HepG2 (cell line): ENCODE results near the gene FGF14. TPM values are rescaled to one million over a fixed set of nuclear protein-coding genes. Genes with fewer than 3 reads are reported as not detected.

Experiments
- ATAC-seq: fragments of 200-7000 bp; cut with Tn5 transposase; 3 replicates; pipeline ENCODE4 v1.9.1; 2020; ENCODE audit warnings: mild to moderate bottlenecking, moderate library complexity
- BruUV-seq: library from RNA; stranded (reverse); fragments of 400-500 nt; replicated peaks from 2 replicates; lab custom pipeline; 2021; lab: Mats Ljungman, UMichigan
- CTCF ChIA-PET: fragments of 300-600 bp; formaldehyde crosslinking; extraction: SDS; loops from one replicate; lab custom pipeline; 2021; ENCODE audit warnings: low total read pairs, inconsistent platforms, low intra/inter-chr PET ratio; lab: Yijun Ruan, JAX
- POLR2A ChIA-PET: fragments of 350-600 bp; sonication (Branson Sonifier 250); formaldehyde crosslinking; loops from one replicate; lab custom pipeline; 2020; ENCODE audit warnings: antibody characterized with exemption, inconsistent platforms; lab: Yijun Ruan, JAX
- DNase-seq: peaks from one replicate; pipeline ENCODE4 v3.0.0-alpha.2; 2015; ENCODE audit warnings: low spot score
- FAIRE-seq: peaks from 3 replicates; lab custom pipeline; 2011; peaks lifted over from hg19 to GRCh38; lab: Jason Lieb, UNC
- H2AFZ ChIP-seq: one replicate; pipeline ENCODE4 v1.6.1; 2011; ENCODE audit warnings: low read length, inconsistent platforms
- H3K27ac ChIP-seq: fragments of 300-600 bp; 3 replicates; pipeline ENCODE4 v1.8.0; 2011; ENCODE audit warnings: mixed run types, mild to moderate bottlenecking, mixed read lengths, low read length, inconsistent platforms; ENCODE audit not compliant: insufficient read depth; ENCODE audit errors: extremely low read length
- H3K27me3 ChIP-seq, 2 experiments: fragments of 200-600 bp in 1 of 2; 2 replicates in 1 of 2; 3 replicates in 1 of 2; pipeline versions ENCODE4 v1.6.0 to v1.8.0; 2011; ENCODE audit warnings: low read length in 2 of 2, mild to moderate bottlenecking in 2 of 2, moderate library complexity in 2 of 2, inconsistent platforms in 1 of 2; ENCODE audit not compliant: insufficient read depth in 2 of 2, control insufficient read depth in 1 of 2
- H3K36me3 ChIP-seq, 2 experiments: fragments of 200-600 bp in 1 of 2; replicated peaks in 1 of 2; 2 replicates in 1 of 2; 3 replicates in 1 of 2; pipeline versions ENCODE4 v1.5.1 to v1.8.0; 2011; ENCODE audit warnings: low read length in 2 of 2, inconsistent platforms in 1 of 2; ENCODE audit not compliant: insufficient read depth in 2 of 2, control insufficient read depth in 1 of 2
- H3K4me1 ChIP-seq: 2 replicates; pipeline ENCODE4 v1.5.1; 2012; ENCODE audit warnings: low read length, inconsistent platforms; ENCODE audit not compliant: insufficient read depth
- H3K4me2 ChIP-seq: 2 replicates; pipeline ENCODE4 v1.6.0; 2011; ENCODE audit warnings: low read depth, low read length, inconsistent platforms
- H3K4me3 ChIP-seq, 3 experiments: fragments of 200-600 bp in 1 of 3; sonication (generic), shearing (Covaris generic) in 1 of 3; replicated peaks in 1 of 3; 2 replicates each; pipeline ENCODE4 v1.5.1; 2011 to 2016; ENCODE audit warnings: low read length in 3 of 3, inconsistent platforms in 2 of 3, low read depth in 2 of 3, mild to moderate bottlenecking in 2 of 3, control low read depth in 1 of 3, mixed read lengths in 1 of 3; ENCODE audit not compliant: insufficient read depth in 1 of 3
- H3K79me2 ChIP-seq: one replicate; pipeline ENCODE4 v1.6.1; 2011; ENCODE audit warnings: low read length, inconsistent platforms; ENCODE audit not compliant: insufficient read depth
- H3K9ac ChIP-seq: 2 replicates; pipeline ENCODE4 v1.6.0; 2011; ENCODE audit warnings: mild to moderate bottlenecking, low read depth, low read length, inconsistent platforms; ENCODE audit not compliant: insufficient read depth
- H3K9me3 ChIP-seq: 2 replicates; pipeline ENCODE4 v1.5.1; 2012; ENCODE audit warnings: mild to moderate bottlenecking, low read length
- H4K20me1 ChIP-seq: 2 replicates; pipeline ENCODE4 v1.6.0; 2011; ENCODE audit warnings: inconsistent platforms, mild to moderate bottlenecking, low read length, moderate library complexity; ENCODE audit not compliant: insufficient read depth
- DNMT1 ChIP-seq: sonication (generic); formaldehyde crosslinking; IDR thresholded peaks from 2 replicates; pipeline ENCODE4 v1.5.1; 2020; ENCODE audit warnings: mild to moderate bottlenecking, missing genetic modification reagents
- HMG20A ChIP-seq: IDR thresholded peaks from 2 replicates; pipeline ENCODE4 v1.6.1; 2016; ENCODE audit warnings: borderline replicate concordance
- HNRNPH1 ChIP-seq: fragments of 200-400 bp; formaldehyde crosslinking; optimal IDR thresholded peaks from 2 replicates; pipeline ENCODE3; 2017; ENCODE audit warnings: mild to moderate bottlenecking, low read depth, low read length
- HNRNPL ChIP-seq: fragments of 200-400 bp; formaldehyde crosslinking; IDR thresholded peaks from 2 replicates; pipeline ENCODE4 v1.6.1; 2017; ENCODE audit warnings: mild to moderate bottlenecking, low read depth, low read length
- MXD4 ChIP-seq: IDR thresholded peaks from 2 replicates; pipeline ENCODE4 v1.6.1; 2016; ENCODE audit warnings: mild to moderate bottlenecking, missing biosample characterization, missing genetic modification reagents
- ZNF230 ChIP-seq: sonication (generic); formaldehyde crosslinking; IDR thresholded peaks from 2 replicates; pipeline ENCODE4 v1.4.0; 2020; ENCODE audit warnings: mild to moderate bottlenecking, missing genetic modification reagents
- ZNF572 ChIP-seq: sonication (generic); formaldehyde crosslinking; IDR thresholded peaks from 2 replicates; pipeline ENCODE4 v1.5.1; 2020; ENCODE audit warnings: mild to moderate bottlenecking, missing genetic modification reagents
- ZNF839 ChIP-seq: sonication (generic); formaldehyde crosslinking; IDR thresholded peaks from 2 replicates; pipeline ENCODE4 v1.4.0; 2020; ENCODE audit warnings: missing genetic modification reagents, mild to moderate bottlenecking, borderline replicate concordance
- ZSCAN31 ChIP-seq: sonication (generic); formaldehyde crosslinking; IDR thresholded peaks from 2 replicates; pipeline ENCODE4 v1.5.0; 2020; ENCODE audit warnings: low read depth, mild to moderate bottlenecking, missing genetic modification reagents
- ZZZ3 ChIP-seq: sonication (generic); formaldehyde crosslinking; IDR thresholded peaks from 2 replicates; pipeline ENCODE4 v1.4.0; 2020; ENCODE audit warnings: missing genetic modification reagents, mild to moderate bottlenecking, borderline replicate concordance
- WGBS: methylation state at CpG from one replicate; pipeline ENCODE4 v1.1.6; 2017; ENCODE audit warnings: low lambda C conversion rate; 5-methylcytosine and 5-hydroxymethylcytosine counted together
- in situ Hi-C: cut with HindIII; loops from 2 replicates; pipeline ENCODE4 v1.10.0; 2017; ENCODE audit warnings: low pct_unique_long_range_greater_than_20kb; ENCODE audit not compliant: extremely low pct_ligation_motif_present
- intact Hi-C: fragments of 100-400 bp; cut with micrococcal nuclease; formaldehyde crosslinking; loops from one replicate; pipeline ENCODE4 v1.10.0; 2022; ENCODE audit not compliant: unreplicated experiment
- polyA plus RNA-seq, 8 experiments: library from polyadenylated mRNA; depleted of rRNA in 3 of 8; stranded (reverse) in 7 of 8; unstranded in 1 of 8; fragments of >200 nt; fragmentation: Illumina TruSeq in 4 of 8; extraction: Trizol in 4 of 8; gene quantifications; 2 replicates each; pipeline versions ENCODE4 v1.2.1 to v1.2.3, GENCODE V29; 2011 to 2016; ENCODE audit warnings: low read depth in 4 of 8, missing spikeins in 1 of 8, mixed read lengths in 1 of 8; ENCODE audit not compliant: insufficient read depth in 1 of 8
- total RNA-seq, 5 experiments: library from RNA; depleted of rRNA; stranded (reverse); fragments of >200 nt; fragmentation: Illumina TruSeq; extraction: Trizol; gene quantifications; 2 replicates each; pipeline ENCODE4 v1.2.3, GENCODE V29; 2016; ENCODE audit warnings: low read depth in 1 of 5
- TF ChIP-seq, protein P1 (sequence below): sonication (generic); formaldehyde crosslinking; IDR thresholded peaks from 2 replicates; pipeline ENCODE4 v1.8.1; 2023; ENCODE audit warnings: mild to moderate bottlenecking, moderate library complexity, missing genetic modification reagents
- TF ChIP-seq, protein P2 (sequence below): sonication (generic); formaldehyde crosslinking; IDR thresholded peaks from 2 replicates; pipeline ENCODE4 v1.9.0; 2021; ENCODE audit warnings: missing genetic modification reagents, mild to moderate bottlenecking, borderline replicate concordance

FGF14 gene
- total and polyA plus RNA-seq, 2 of the 13 experiments (the other 11 are each of a cell fraction or from before 2014, with no cell fraction given) = not detected

DNA sequence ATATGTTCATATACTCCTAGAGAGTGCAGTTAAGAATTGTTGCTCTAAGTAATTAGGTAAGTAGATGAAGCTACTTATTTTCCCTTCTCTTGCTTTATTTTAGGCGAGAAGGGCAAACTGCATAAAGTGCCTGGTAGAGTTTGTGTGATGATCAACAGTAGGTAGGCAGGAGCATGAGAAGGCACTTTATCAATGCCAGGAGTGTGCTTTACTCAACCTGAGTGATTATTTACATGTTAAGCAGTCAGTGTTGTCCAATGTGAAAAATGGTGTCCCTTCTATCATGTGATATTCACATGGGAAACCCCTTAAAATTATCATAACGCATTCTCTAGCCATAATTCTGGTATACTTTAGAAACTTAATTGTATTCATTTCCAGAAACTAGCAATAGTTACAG lies 655.3 kb downstream of the FGF14 start:
- ATAC-seq (no peak), DNase-seq (no peak), FAIRE-seq (no peak)
- Histone ChIP-seq H3K4me1 (no peaks in the 10 kb centered on the region), H3K4me2 (no peak overlapping the region), H3K79me2 (no peaks in the 10 kb centered on the region), H3K36me3 (no peaks in the 10 kb centered on the region), H3K27ac (no peak overlapping the region), H3K27me3 (no peaks in the 10 kb centered on the region), H3K4me3 (no peak overlapping the region), H3K9me3 (no peaks in the 10 kb centered on the region), H4K20me1 (no peaks in the 10 kb centered on the region), H3K9ac (no peak overlapping the region), H2AFZ (no peak overlapping the region)
- WGBS = 0% methylated on average over 2 of the region's 2 CpGs
- in situ Hi-C loops = no loop called here
- intact Hi-C loops = no loop called here
- POLR2A ChIA-PET = no interaction called here
- CTCF ChIA-PET = no interaction called here
- TF ChIP-seq, protein P1, sequence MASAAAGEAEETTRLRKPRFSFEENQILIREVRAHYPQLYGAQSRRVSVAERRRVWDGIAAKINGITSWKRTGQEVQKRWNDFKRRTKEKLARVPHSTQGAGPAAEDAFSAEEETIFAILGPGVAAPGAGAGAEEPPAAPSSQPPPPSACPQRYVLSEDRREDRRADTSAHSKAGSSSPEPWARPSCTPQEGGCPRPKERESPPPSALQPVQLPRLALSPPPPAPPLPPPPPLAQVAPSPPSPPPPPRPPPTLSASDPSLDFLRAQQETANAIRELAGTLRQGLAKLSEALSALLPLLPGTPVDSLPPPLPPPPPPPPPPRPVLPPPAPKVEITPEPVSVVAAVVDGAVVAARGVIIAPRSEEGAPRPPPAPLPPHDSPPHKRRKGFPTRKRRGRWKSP (CRISPR knock-in tag) = no peak
- TF ChIP-seq ZNF572 (no peak), ZNF839 (CRISPR knock-in tag) (no peak), ZZZ3 (CRISPR knock-in tag) (no peak), DNMT1 (no peak), HNRNPH1 (no peak), HNRNPL (no peak), HMG20A (CRISPR knock-in tag) (no peak), ZNF230 (no peak), MXD4 (no peak), ZSCAN31 (CRISPR knock-in tag) (no peak)
- TF ChIP-seq, protein P2, sequence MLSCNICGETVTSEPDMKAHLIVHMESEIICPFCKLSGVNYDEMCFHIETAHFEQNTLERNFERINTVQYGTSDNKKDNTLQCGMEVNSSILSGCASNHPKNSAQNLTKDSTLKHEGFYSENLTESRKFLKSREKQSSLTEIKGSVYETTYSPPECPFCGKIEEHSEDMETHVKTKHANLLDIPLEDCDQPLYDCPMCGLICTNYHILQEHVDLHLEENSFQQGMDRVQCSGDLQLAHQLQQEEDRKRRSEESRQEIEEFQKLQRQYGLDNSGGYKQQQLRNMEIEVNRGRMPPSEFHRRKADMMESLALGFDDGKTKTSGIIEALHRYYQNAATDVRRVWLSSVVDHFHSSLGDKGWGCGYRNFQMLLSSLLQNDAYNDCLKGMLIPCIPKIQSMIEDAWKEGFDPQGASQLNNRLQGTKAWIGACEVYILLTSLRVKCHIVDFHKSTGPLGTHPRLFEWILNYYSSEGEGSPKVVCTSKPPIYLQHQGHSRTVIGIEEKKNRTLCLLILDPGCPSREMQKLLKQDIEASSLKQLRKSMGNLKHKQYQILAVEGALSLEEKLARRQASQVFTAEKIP = no peak
- no TSS peak for BruUV-seq
